ENCODE results near the gene BMP4.
"Not testable (repeated sequence)": the region's sequence is repeated elsewhere in the genome, so short reads cannot be mapped to it uniquely, and the experiment has no call there.

BMP4 gene

GRCh38 chr14:53956427-53957201 is at the start of gene BMP4:
Gene BMP4, minus strand, starts transcription at chr14:53956825. Its CDS starts 4,603 bp downstream, at chr14:53952222.
- DNase-seq = no peak

GRCh38 chr14:54003064-54003463 is 46.4 kb upstream of the BMP4 start:
- peak; percentile 89 for DNase-seq

- DNase-seq = peak; percentile 89
These were observed 46.0 kb upstream of the BMP4 start for GRCh38 chr14:54002653-54003052.

- DNase-seq = no peak
These were observed 44.7 kb upstream of the BMP4 start for GRCh38 chr14:54001189-54001878.

GRCh38 chr14:54000341-54000811 is 43.8 kb upstream of the BMP4 start:
- no peak for DNase-seq

GRCh38 chr14:53999061-53999488 is 42.5 kb upstream of the BMP4 start:
- DNase-seq = no peak

- no peak for DNase-seq
These were observed 39.4 kb upstream of the BMP4 start for GRCh38 chr14:53996041-53996440.

GRCh38 chr14:53993920-53994607 is 37.4 kb upstream of the BMP4 start:
- no peak for DNase-seq

- DNase-seq = no peak
These were observed 34.4 kb upstream of the BMP4 start for GRCh38 chr14:53990978-53991377.

GRCh38 chr14:53986718-53987117 is 30.1 kb upstream of the BMP4 start:
- not testable (repeated sequence) for DNase-seq

- DNase-seq = not testable (repeated sequence)
These were observed 28.3 kb upstream of the BMP4 start for GRCh38 chr14:53984958-53985357.

GRCh38 chr14:53983112-53983511 is 26.5 kb upstream of the BMP4 start:
- DNase-seq = no peak

GRCh38 chr14:53982546-53982945 is 25.9 kb upstream of the BMP4 start:
- no peak for DNase-seq

- no peak for DNase-seq
These were observed 23.4 kb upstream of the BMP4 start for GRCh38 chr14:53979747-53980642.

GRCh38 chr14:53979113-53979681 is 22.6 kb upstream of the BMP4 start:
- no peak for DNase-seq

GRCh38 chr14:53978194-53978593 is 21.6 kb upstream of the BMP4 start:
- no peak for DNase-seq

- DNase-seq = no peak
These were observed 18.8 kb upstream of the BMP4 start for GRCh38 chr14:53975444-53975843.

- DNase-seq = no peak
These were observed 14.9 kb upstream of the BMP4 start for GRCh38 chr14:53971521-53971920.

GRCh38 chr14:53969326-53969725 is 12.7 kb upstream of the BMP4 start:
- no peak for DNase-seq

- no peak for DNase-seq
These were observed 12.1 kb upstream of the BMP4 start for GRCh38 chr14:53968726-53969125.

GRCh38 chr14:53967606-53968005 is 11.0 kb upstream of the BMP4 start:
- no peak for DNase-seq

GRCh38 chr14:53964249-53964648 is 7.6 kb upstream of the BMP4 start:
- no peak for DNase-seq

All from DMS 273 treated with DMSO at 0.1 percent for 48 hours (cell line).